ENCODE data around the gene FAM9C. TPM values are rescaled to one million over a fixed set of nuclear protein-coding genes. Genes with fewer than 3 reads are reported as not detected.

The FAM9C gene
- total RNA-seq, 1 experiment from 2014 or later, result not detected

DNA sequence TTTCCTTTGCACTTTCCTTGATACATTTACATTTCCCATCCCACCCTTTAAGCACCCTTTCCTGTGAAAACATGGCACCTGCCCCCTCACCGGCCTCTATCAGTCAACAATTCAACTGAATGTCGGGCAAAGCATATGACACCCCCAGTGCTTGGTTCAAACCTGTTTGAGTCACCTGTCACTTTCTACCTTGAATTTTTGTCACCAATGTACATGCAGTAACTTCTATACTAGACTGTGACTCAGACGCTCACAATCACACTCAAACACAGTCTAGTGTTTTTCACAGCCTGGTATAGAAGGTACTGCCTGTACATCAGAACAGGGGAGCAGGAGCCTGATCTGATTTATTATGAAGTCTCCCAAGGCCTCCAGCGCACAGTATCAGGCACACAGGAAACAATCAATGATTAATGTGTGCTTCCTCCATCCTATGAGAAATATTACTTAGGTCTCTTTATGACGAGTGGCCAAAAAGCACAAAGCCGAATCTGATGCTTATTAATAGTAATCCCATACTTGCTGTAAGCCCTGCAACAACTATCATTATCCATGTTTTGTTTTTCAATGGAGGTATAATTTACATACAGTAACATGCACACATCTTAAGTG is 49.2 kb upstream of the FAM9C start:
- ATAC-seq (no peak), DNase-seq (ENCODE audit: low read depth, low spot score) (no peak)
- H4K20me1 ChIP-seq (ENCODE audit: insufficient read depth), result no peaks in the 10 kb centered on the region
- BruUV-seq (replicated peaks), result no TSS peak
- no peaks in the 10 kb centered on the region for H3K27me3 ChIP-seq (ENCODE audit: insufficient read depth, low read length)
- no peaks in the 10 kb centered on the region for H3K79me2 ChIP-seq (ENCODE audit: insufficient read depth, low read length)
- no peaks in the 10 kb centered on the region for H3K9me2 ChIP-seq (ENCODE audit: insufficient read depth)
- no peak overlapping the region for H3K9ac ChIP-seq (ENCODE audit: low read length)
- H3K4me3 ChIP-seq (replicated peaks in 1 of 2; ENCODE audit: low read depth in 1 of 2, low read length in 2 of 2), result no peak overlapping the region
- intact Hi-C loops (cut with micrococcal nuclease), result no loop called here
- no peak for TF ChIP-seq ELF1 (IDR thresholded peaks at IDR 0.05; ENCODE audit: borderline replicate concordance, low read depth)
- no peak for TF ChIP-seq ZFX (IDR thresholded peaks at IDR 0.05)
- no peak for TF ChIP-seq SIN3A (IDR thresholded peaks at IDR 0.05; ENCODE audit: low read depth)
- no peak for TF ChIP-seq FOSL1 (IDR thresholded peaks at IDR 0.05; ENCODE audit: low read depth)
- no peak for TF ChIP-seq ZBTB33 (IDR thresholded peaks at IDR 0.05; ENCODE audit: extremely low read depth, insufficient replicate concordance, low read length)
- no peak for TF ChIP-seq CEBPB (IDR thresholded peaks at IDR 0.05; ENCODE audit: low read depth)
- TF ChIP-seq ZNF274 (IDR thresholded peaks at IDR 0.05; ENCODE audit: low read depth, low read length), result no peak
- no peak for TF ChIP-seq CBX3 (IDR thresholded peaks at IDR 0.05; ENCODE audit: low read depth)
- TF ChIP-seq SP1 (IDR thresholded peaks at IDR 0.05; ENCODE audit: low read depth), result no peak
- H3K27ac ChIP-seq (ENCODE audit: low read depth, low read length), result no peak overlapping the region
- ChIA-PET POLR2A (no interaction called here), CTCF (no interaction called here), RAD21 (ENCODE audit: low non-redundant PET in 1 of 2, low total read pairs in 2 of 2, uncharacterized antibody in 2 of 2, unreplicated experiment in 2 of 2) (no interaction called here)
- no peaks in the 10 kb centered on the region for H3K9me3 ChIP-seq (ENCODE audit: control insufficient read depth in 1 of 2, insufficient read depth in 1 of 2, low read depth in 1 of 2, low read length in 2 of 2)
- H2AFZ ChIP-seq (ENCODE audit: low read depth, low read length, poor library complexity, severe bottlenecking), result no peak overlapping the region
- H3K4me2 ChIP-seq (ENCODE audit: low read length), result no peak overlapping the region
- H3K36me3 ChIP-seq (ENCODE audit: control insufficient read depth in 1 of 2, insufficient read depth in 2 of 2, low read length in 2 of 2), result no peaks in the 10 kb centered on the region
- no peaks in the 10 kb centered on the region for H3K4me1 ChIP-seq (ENCODE audit: control insufficient read depth in 1 of 2, insufficient read depth in 2 of 2, low read length in 2 of 2)

DNA sequence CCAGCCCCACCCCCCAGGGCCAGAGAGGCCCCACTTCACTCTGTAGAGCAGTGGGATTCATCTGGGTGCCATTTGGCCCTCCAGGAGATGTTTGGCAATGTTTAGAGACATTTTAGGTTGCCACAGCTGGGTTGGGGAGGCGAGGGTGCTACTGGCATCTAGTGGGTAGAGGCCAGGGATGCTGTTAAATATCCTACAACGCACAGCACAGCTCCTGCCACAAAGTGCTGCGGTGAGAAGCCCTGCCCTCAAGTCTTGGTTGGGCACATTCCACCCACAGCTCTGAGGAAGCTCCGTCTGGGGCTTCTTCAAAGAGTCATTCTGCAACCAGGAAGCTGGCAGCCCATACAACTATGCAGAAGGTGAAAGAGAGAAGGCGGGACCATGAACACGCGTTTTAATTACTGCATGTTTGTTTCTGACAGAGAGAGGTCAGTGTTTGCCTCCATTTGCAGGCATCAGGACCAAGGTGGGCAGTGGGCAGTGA is 48.1 kb upstream of the FAM9C start:
- CTCF ChIA-PET, result no interaction called here
- no peak overlapping the region for H3K4me2 ChIP-seq (ENCODE audit: low read length)
- H3K4me3 ChIP-seq (replicated peaks in 1 of 2; ENCODE audit: low read depth in 1 of 2, low read length in 2 of 2), result no peak overlapping the region
- H3K27me3 ChIP-seq (ENCODE audit: insufficient read depth, low read length), result no peaks in the 10 kb centered on the region
- intact Hi-C loops (cut with micrococcal nuclease), result no loop called here
- RAD21 ChIA-PET (ENCODE audit: low non-redundant PET in 1 of 2, low total read pairs in 2 of 2, uncharacterized antibody in 2 of 2, unreplicated experiment in 2 of 2), result no interaction called here
- no peaks in the 10 kb centered on the region for H3K9me3 ChIP-seq (ENCODE audit: control insufficient read depth in 1 of 2, insufficient read depth in 1 of 2, low read depth in 1 of 2, low read length in 2 of 2)
- no peak overlapping the region for H3K9ac ChIP-seq (ENCODE audit: low read length)
- POLR2A ChIA-PET, result no interaction called here
- no TSS peak for BruUV-seq (replicated peaks)
- no peak overlapping the region for H3K27ac ChIP-seq (ENCODE audit: low read depth, low read length)
- DNase-seq (ENCODE audit: low read depth, low spot score), result no peak
- no peak for ATAC-seq
- H3K4me1 ChIP-seq (ENCODE audit: control insufficient read depth in 1 of 2, insufficient read depth in 2 of 2, low read length in 2 of 2), result no peaks in the 10 kb centered on the region
- H3K9me2 ChIP-seq (ENCODE audit: insufficient read depth), result no peaks in the 10 kb centered on the region
- H3K36me3 ChIP-seq (ENCODE audit: control insufficient read depth in 1 of 2, insufficient read depth in 2 of 2, low read length in 2 of 2), result no peaks in the 10 kb centered on the region
- no peak overlapping the region for H2AFZ ChIP-seq (ENCODE audit: low read depth, low read length, poor library complexity, severe bottlenecking)
- H3K79me2 ChIP-seq (ENCODE audit: insufficient read depth, low read length), result no peaks in the 10 kb centered on the region
- no peaks in the 10 kb centered on the region for H4K20me1 ChIP-seq (ENCODE audit: insufficient read depth)
- TF ChIP-seq, protein P1, sequence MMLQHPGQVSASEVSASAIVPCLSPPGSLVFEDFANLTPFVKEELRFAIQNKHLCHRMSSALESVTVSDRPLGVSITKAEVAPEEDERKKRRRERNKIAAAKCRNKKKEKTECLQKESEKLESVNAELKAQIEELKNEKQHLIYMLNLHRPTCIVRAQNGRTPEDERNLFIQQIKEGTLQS (IDR thresholded peaks at IDR 0.05), result no peak
- TF ChIP-seq YY1 (IDR thresholded peaks at IDR 0.05; ENCODE audit: extremely low read depth, insufficient replicate concordance, low read depth, low read length) (no peak), EZH2 (IDR thresholded peaks at IDR 0.05) (no peak), FOSL1 (IDR thresholded peaks at IDR 0.05; ENCODE audit: low read depth) (no peak), POLR2A (IDR thresholded peaks at IDR 0.05; ENCODE audit: borderline replicate concordance, extremely low read depth, insufficient read depth, insufficient read length) (no peak), ZNF274 (IDR thresholded peaks at IDR 0.05; ENCODE audit: low read depth, low read length) (no peak), ZFX (IDR thresholded peaks at IDR 0.05) (no peak), CEBPB (IDR thresholded peaks at IDR 0.05; ENCODE audit: low read depth) (no peak)
- TF ChIP-seq, protein P2, sequence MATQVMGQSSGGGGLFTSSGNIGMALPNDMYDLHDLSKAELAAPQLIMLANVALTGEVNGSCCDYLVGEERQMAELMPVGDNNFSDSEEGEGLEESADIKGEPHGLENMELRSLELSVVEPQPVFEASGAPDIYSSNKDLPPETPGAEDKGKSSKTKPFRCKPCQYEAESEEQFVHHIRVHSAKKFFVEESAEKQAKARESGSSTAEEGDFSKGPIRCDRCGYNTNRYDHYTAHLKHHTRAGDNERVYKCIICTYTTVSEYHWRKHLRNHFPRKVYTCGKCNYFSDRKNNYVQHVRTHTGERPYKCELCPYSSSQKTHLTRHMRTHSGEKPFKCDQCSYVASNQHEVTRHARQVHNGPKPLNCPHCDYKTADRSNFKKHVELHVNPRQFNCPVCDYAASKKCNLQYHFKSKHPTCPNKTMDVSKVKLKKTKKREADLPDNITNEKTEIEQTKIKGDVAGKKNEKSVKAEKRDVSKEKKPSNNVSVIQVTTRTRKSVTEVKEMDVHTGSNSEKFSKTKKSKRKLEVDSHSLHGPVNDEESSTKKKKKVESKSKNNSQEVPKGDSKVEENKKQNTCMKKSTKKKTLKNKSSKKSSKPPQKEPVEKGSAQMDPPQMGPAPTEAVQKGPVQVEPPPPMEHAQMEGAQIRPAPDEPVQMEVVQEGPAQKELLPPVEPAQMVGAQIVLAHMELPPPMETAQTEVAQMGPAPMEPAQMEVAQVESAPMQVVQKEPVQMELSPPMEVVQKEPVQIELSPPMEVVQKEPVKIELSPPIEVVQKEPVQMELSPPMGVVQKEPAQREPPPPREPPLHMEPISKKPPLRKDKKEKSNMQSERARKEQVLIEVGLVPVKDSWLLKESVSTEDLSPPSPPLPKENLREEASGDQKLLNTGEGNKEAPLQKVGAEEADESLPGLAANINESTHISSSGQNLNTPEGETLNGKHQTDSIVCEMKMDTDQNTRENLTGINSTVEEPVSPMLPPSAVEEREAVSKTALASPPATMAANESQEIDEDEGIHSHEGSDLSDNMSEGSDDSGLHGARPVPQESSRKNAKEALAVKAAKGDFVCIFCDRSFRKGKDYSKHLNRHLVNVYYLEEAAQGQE (IDR thresholded peaks at IDR 0.05; ENCODE audit: low read depth), result no peak
